Muscle of back (tissue), 11 donors: Measurements from ENCODE around the gene ZNF407. TPM values are rescaled to one million over a fixed set of nuclear protein-coding genes. Genes with fewer than 3 reads are reported as not detected.

ENCODE experiments used
- DNase-seq, 3 donors: peaks; one replicate each; pipeline versions ENCODE4 v3.0.0 to v3.0.0-alpha.2; 2013
- polyA plus RNA-seq, 10 donors: library from polyadenylated mRNA; unstranded; fragments of 120-200 nt; gene quantifications; one replicate each; pipeline ENCODE4 v1.2.1, GENCODE V29; 2013; ENCODE audit not compliant: insufficient read length in 10 of 10

ZNF407 gene
- polyA plus RNA-seq, 10 donors: 4.8 to 7.5 (median 6.0) TPM

DNA sequence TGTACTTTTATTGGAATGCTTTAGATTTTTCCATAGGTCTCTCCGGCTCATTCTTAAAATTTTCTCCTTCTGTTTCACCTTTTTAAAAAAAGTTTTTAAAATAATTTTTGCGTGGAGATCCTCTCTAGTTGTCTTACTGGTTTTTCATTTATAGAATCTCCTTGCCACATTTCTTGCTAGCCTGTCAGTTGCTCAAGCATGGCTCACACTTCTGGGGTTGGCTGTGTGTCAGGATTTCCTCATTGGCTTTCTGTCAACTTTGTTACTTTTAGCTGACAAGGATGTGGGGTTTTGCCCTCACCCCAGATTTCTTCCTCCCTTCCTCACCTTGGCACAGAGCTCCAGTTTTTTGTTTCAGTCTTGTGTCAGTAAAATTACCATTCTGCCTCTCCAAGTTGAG is 124.6 kb downstream of the ZNF407 start:
- peak in 1 of 3 donors; percentile 18 for DNase-seq

DNA sequence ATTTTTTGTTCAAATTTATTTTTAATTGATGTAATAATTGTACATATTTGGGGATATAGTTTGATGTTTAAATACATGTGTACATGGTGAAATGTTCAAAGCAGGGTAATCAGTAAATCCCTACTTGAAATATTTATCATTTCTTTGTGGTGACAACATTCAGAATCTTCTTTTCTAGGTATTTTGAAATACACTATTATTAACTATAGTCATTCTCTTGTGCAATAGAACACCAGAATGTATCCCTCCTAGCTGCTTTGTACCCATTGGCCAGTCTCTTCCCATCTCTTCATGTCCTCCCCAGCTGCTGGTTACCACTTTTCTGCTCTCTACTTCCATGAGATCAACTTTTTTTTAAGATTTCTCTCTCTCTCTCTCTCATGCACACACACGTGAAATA is 126.5 kb downstream of the ZNF407 start:
- DNase-seq: peak in 1 of 3 donors; percentile 22

GRCh38 chr18:74725690-74726089 is 128.0 kb downstream of the ZNF407 start:
- no peak for DNase-seq

- DNase-seq: no peak
Observed at GRCh38 chr18:74728586-74728985, 130.9 kb downstream of the ZNF407 start.

DNA sequence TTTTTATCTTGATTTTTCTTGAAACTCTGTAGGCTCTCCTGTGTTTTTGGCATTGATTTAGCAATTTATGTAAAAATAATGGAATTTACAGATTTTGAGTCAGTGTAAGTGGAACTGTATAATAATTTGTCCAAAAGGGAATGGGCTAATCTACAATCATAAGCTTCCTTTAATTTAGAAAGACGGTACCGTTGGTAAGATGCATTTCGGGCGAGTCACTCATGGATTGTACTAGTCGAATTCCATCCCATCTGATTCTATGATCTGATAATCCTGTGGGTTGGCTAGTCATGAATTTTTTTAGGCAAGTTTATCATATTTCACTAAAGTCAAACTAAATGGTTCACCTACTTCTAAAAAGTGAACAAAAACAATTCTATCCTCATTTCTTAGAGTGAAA is 133.4 kb downstream of the ZNF407 start:
- peak in 1 of 3 donors; percentile 71 for DNase-seq

- no peak for DNase-seq
Observed at GRCh38 chr18:74732380-74732779, 134.7 kb downstream of the ZNF407 start.

- no peak for DNase-seq
Observed at GRCh38 chr18:74733598-74733997, 135.9 kb downstream of the ZNF407 start.

DNA sequence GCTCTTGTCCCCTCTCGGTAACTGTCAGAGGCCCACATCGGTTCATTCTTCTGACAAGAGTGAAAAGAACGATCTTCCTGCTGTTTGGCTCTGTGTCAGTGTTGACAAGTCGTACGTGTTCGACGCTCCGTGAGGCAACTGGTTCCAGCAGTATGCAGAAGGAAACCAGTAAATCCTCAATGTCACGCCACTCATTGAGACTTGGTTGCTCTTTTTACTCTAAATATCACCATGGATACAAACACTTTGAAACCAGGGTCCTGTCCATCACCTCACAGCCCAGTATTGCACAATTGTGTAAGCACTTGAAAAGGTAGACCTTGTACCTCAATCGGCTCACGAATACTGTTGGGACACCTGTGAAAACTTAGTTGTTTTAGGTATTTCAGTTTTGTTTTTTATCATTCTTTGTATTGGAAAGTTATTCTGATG is 136.4 kb downstream of the ZNF407 start:
- DNase-seq: no peak

DNA sequence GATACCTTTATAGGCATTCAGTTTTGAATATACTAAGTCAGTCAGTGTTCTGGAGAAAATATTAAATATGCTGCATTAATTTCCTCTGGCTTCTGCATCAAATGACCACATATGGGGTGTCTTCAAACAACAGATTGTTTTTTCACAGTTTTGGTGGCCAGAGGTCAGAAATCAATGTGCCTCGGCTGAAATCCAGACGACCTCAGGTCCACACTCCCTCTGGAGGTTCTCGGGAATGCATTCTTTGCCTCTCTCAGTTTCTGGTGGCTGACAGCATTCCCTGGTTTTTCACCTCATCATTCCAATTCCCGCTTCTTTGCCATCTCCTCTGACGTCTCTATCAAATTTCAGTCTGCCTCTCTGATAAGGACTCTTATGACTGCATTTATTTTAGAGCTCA is 142.3 kb downstream of the ZNF407 start:
- DNase-seq: peak in 1 of 3 donors; percentile 12

DNA sequence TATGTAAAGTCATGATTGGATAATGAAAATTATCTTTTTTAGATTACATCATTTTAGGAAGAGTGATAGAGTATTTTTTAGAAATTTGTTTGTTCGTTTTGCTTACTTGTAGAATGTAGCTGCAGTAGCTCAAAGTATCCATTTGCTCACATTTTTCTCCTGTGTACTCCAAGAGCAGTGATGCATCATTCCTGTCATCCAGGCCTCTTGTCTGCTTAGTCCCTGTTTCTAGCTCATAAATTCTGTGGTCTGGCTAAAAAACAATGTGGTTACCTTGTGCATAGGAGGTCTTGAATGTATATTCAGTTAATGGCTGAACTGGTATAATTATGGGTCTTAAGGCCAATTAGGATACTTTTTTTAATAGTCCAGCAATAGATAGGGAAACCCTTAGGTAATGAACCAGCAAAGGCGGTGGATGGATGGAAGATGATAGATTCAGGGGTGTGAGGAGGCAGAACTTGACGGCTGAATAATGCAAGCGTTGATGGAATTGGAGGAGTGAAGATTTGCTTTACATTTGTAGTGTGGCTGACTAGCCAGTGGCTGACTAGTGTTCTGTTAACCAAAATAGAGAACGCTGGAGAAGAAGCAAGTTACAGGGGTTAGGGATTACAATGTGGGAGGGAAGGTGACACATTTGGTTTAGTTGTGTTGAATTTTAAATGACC is 145.0 kb downstream of the ZNF407 start:
- no peak for DNase-seq

DNA sequence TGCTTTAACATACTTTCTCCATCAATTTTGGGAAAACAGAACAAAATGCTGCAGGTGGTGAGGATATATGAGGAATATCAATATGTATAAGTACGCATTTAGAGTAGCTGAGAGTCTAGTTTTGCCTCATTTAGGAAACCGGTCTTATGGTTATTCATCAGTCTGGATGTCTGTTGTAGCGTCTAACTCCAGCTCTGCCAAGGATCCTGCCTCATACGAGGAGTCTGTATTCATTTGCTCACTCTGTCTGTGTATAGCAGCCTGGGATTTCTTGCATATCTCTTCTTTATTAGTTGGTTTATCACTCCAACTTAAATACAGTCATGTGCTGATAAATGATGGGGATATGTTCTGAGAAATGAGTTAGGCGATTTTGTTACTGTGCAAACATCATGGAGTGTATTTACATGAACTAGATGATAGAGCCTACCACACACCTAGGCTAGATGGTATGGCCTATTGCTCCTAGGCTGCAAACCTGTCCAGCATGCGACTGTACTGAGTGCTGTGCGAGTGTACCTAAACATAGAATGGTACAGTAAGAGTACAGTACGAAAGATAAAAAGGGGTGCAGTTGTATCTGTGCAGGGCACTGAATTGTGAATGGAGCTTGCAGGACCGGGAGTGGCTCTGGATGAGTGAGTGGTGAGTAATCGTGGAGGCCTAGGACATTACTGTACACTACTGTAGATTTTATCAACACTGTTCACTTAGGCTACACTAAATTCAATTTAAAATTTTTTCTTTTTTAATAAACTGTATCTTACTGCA is 148.1 kb downstream of the ZNF407 start:
- DNase-seq: peak in 1 of 3 donors; percentile 26

DNA sequence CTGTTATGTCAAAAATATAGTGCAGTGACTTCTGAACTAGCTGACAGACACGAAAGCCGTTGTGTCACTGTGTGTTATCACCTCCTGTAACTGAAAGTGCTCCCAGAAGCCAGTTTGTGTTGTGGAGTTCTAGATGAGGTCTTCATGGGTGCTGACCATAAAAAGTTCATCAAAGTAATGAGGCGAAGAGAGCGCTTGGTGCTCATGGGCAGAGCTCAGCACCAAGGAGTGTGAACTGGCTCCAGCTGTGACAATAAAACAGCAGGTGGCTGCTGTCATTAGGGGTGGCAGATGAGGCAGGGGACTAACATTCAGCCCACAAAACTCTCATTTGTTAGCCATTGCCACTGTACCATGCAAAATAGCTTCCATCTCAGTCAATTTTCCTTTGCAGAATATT is 151.1 kb downstream of the ZNF407 start:
- no peak for DNase-seq

- DNase-seq: no peak
Observed at GRCh38 chr18:74758995-74759394, 161.3 kb downstream of the ZNF407 start.

GRCh38 chr18:74760026-74760425 is 162.4 kb downstream of the ZNF407 start:
- DNase-seq: no peak

GRCh38 chr18:74760436-74760835 is 162.8 kb downstream of the ZNF407 start:
- no peak for DNase-seq

GRCh38 chr18:74766251-74766650 is 168.6 kb downstream of the ZNF407 start:
- DNase-seq: no peak

DNA sequence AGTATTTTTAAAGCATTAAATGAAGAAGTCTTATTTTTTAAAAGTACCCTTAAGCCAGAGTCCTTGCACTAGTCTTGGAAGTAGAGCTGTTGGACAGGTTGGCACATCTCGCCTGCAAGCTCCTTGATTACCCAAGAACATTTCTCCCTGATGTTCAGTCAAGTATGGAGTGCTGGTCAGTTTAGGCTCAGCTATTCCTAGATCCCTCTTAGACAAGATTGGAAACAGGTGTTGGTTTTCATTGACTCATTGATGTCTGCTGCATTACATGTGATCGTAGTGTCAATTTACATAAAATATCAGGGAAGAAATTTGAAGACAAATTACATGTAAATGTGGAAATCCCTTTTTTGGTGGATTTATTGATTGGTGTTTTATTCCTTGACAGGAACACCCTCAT is 170.4 kb downstream of the ZNF407 start:
- peak in 1 of 3 donors; percentile 1 for DNase-seq

DNA sequence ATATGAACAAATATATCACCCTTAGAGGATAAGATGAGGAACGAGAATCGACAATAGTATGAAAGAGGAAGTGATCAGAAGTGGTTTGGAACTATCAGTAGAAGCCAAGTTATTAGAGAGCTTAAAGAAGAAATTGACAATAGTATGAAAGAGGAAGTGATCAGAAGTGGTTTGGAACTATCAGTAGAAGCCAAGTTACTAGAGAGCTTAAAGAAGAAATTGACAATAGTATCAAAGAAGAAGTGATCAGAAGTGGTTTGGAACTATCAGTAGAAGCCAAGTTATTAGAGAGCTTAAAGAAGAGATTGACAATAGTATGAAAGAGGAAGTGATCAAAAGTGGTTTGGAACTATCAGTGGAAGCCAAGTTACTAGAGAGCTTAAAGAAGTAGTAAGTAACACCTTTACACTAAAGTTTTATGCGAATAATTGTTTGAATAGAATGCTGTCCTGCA is 175.5 kb downstream of the ZNF407 start:
- no peak for DNase-seq

GRCh38 chr18:74774486-74774885 is 176.8 kb downstream of the ZNF407 start:
- DNase-seq: no peak

GRCh38 chr18:74775239-74775638 is 177.6 kb downstream of the ZNF407 start:
- DNase-seq: peak in 1 of 3 donors; percentile 19

- no peak for DNase-seq
Observed at GRCh38 chr18:74778191-74778847, 180.6 kb downstream of the ZNF407 start.

DNA sequence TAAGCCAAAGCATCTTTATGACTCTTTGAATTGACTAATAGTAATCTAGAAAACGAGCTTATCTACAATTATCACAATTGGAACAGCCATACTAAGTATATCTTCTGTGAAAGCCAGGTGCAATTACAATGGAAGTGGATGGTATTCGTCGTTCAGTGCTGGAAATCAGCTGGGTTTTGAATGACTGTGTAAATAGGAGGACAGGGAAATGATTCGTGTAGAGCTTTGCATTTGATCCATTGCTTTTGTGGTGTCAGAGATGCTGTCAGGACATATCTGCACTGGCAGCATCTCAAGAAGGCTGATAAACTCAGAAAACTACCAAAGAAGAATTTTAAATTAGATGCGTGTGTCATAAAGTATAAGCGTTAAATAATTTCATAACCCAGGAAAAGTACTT is 187.1 kb downstream of the ZNF407 start:
- DNase-seq: no peak

GRCh38 chr18:74785632-74786031 is 188.0 kb downstream of the ZNF407 start:
- no peak for DNase-seq
